ENCODE results near the gene POLE. TPM values are rescaled to one million over a fixed set of nuclear protein-coding genes. Genes with fewer than 3 reads are reported as not detected.

Gene POLE
- total RNA-seq, 1 experiment from 2014 or later = 147 TPM

DNA sequence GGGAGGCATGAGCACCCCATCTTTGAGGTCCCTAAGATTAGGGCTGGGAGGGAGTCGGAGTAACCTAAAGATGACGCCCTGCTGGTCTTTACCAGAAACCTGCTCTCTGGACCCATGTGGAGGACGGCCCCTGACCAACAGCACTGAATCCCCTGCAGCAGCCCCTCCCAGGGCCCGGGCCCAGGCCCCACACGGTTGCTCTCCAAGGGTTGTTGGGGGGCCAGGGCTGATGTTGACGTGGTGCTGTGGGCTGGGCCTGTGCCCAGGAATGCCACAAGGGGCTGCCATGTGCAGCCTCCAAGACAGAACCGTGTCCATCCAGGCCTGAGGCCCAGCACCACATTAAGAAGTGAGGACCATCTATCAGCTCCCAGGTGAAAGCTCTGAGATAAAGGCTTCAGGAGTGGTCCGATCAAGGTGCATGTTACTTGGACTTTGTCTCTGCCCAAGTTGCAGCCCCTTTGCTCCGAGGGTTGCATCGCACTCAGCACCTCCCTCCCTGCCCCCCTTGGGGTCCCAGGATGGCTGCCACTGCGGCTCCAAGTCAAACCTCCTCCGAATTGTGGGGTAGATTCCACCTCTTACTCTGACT, 106.3 kb downstream of the POLE start:
- Mint-ChIP-seq H3K36me3 (ENCODE audit: insufficient read depth in 1 of 3, low read depth in 3 of 3) (peaks cover 8 to 37% (median 27%) of the 10 kb centered on the region in 3 experiments; a peak in 6 of 7 replicates), H3K27me3 (ENCODE audit: low read depth) (peaks cover 65% of the 10 kb centered on the region)
- peaks cover 2% of the 10 kb centered on the region for H4K20me1 ChIP-seq (ENCODE audit: control insufficient read depth, insufficient read depth, insufficient read length)

More for the DNA sequence above, 106.3 kb downstream of the POLE start:
- H3K56ac ChIP-seq (ENCODE audit: insufficient read length, low read depth, low read length) = no peak overlapping the region
- H3K23me2 ChIP-seq (ENCODE audit: insufficient read length, low read depth, low read length, poor library complexity, severe bottlenecking) = peaks cover 16% of the 10 kb centered on the region
- no peak overlapping the region for H3T11ph ChIP-seq (ENCODE audit: low read length)
- H3K18ac ChIP-seq (ENCODE audit: insufficient read length, low read depth, low read length) = no peak overlapping the region
- H2BK15ac ChIP-seq (ENCODE audit: low read depth, low read length) = no peak overlapping the region
- no peak overlapping the region for H3K9ac ChIP-seq (ENCODE audit: extremely low read depth, insufficient read length, low read length)
- no CpG with 5 or more reads among the region's 12 CpGs for WGBS (ENCODE audit: extremely low coverage, insufficient read length, low lambda C conversion rate)
- no peak overlapping the region for H3K4ac ChIP-seq (ENCODE audit: low read depth, low read length)
- H3K23ac ChIP-seq (ENCODE audit: insufficient read length, low read depth, low read length) = no peak overlapping the region
- H3K4me1 ChIP-seq (ENCODE audit: insufficient read depth, low read length) = no peaks in the 10 kb centered on the region
- no peak overlapping the region for H3K14ac ChIP-seq (ENCODE audit: insufficient read depth, low read length)
- TF ChIP-seq, protein P1, sequence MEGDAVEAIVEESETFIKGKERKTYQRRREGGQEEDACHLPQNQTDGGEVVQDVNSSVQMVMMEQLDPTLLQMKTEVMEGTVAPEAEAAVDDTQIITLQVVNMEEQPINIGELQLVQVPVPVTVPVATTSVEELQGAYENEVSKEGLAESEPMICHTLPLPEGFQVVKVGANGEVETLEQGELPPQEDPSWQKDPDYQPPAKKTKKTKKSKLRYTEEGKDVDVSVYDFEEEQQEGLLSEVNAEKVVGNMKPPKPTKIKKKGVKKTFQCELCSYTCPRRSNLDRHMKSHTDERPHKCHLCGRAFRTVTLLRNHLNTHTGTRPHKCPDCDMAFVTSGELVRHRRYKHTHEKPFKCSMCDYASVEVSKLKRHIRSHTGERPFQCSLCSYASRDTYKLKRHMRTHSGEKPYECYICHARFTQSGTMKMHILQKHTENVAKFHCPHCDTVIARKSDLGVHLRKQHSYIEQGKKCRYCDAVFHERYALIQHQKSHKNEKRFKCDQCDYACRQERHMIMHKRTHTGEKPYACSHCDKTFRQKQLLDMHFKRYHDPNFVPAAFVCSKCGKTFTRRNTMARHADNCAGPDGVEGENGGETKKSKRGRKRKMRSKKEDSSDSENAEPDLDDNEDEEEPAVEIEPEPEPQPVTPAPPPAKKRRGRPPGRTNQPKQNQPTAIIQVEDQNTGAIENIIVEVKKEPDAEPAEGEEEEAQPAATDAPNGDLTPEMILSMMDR (conservative IDR thresholded peaks at IDR 0.05) = no peak
- H2AFZ ChIP-seq (ENCODE audit: low read length) = no peak overlapping the region
- H3K79me1 ChIP-seq (ENCODE audit: insufficient read depth, low read depth, low read length, poor library complexity, severe bottlenecking) = no peaks in the 10 kb centered on the region
- Mint-ChIP-seq H3K4me3 (no peak overlapping the region), H3K4me1 (peaks cover 4 to 10% of the 10 kb centered on the region in 2 experiments), H3K9me3 (no peaks in the 10 kb centered on the region), H3K27ac (no peak overlapping the region)
- H4K91ac ChIP-seq (ENCODE audit: insufficient read length, low read depth, low read length) = no peak overlapping the region
- no peak overlapping the region for H4K8ac ChIP-seq (replicated peaks; ENCODE audit: insufficient read length, low read depth, low read length)
- H2BK120ac ChIP-seq (ENCODE audit: low read depth, low read length, poor library complexity, severe bottlenecking) = no peak overlapping the region
- peaks cover 8% of the 10 kb centered on the region; the same call in 1 of the 2 replicates for H3K27me3 ChIP-seq (ENCODE audit: insufficient read depth, low read length)
- H2BK20ac ChIP-seq (ENCODE audit: low read depth, low read length, poor library complexity, severe bottlenecking) = no peak overlapping the region
- no peak overlapping the region for H3K27ac ChIP-seq (ENCODE audit: insufficient read length, low read depth, low read length)
- H2BK12ac ChIP-seq (ENCODE audit: insufficient read length, low read depth, low read length) = no peak overlapping the region
- H3K4me2 ChIP-seq (ENCODE audit: insufficient read depth, insufficient read length, low read length) = no peak overlapping the region
- H2BK5ac ChIP-seq (ENCODE audit: insufficient read length, low read length) = no peak overlapping the region
- DNase-seq = no peak
- H3K79me2 ChIP-seq (ENCODE audit: insufficient read depth, low read length) = no peaks in the 10 kb centered on the region
- H4K5ac ChIP-seq (ENCODE audit: insufficient read length, low read depth, low read length) = no peak overlapping the region
- no peak overlapping the region for H2AK5ac ChIP-seq (ENCODE audit: insufficient read length, low read length)
- H3K9me3 ChIP-seq (ENCODE audit: control insufficient read depth, low read depth, low read length) = no peaks in the 10 kb centered on the region

Measured in H9 (cell line).